Suprapubic skin (tissue), 4 donors: ENCODE results near the gene G6PD. TPM values are rescaled to one million over a fixed set of nuclear protein-coding genes. Genes with fewer than 3 reads are reported as not detected.
A peak's percentile ranks its signal among the peaks of the same experiment; 100 is the strongest.
"Not testable (repeated sequence)": the region's sequence is repeated elsewhere in the genome, so short reads cannot be mapped to it uniquely, and the experiment has no call there.

ENCODE experiments used
- DNase-seq, 2 donors: peaks; one replicate each; pipeline ENCODE4 v3.0.0-alpha.2; 2019; ENCODE audit warnings: low spot score in 2 of 2
- H3K27ac ChIP-seq: fragments of 200-600 bp; sonication (generic); one replicate; pipeline ENCODE4 v1.5.1; 2019
- H3K27me3 ChIP-seq: fragments of 200-600 bp; sonication (generic); one replicate; pipeline ENCODE4 v1.5.1; 2019
- H3K36me3 ChIP-seq: fragments of 200-600 bp; sonication (generic); one replicate; pipeline ENCODE4 v1.5.1; 2019
- H3K4me1 ChIP-seq: fragments of 200-600 bp; sonication (generic); one replicate; pipeline ENCODE4 v1.5.1; 2019
- H3K4me3 ChIP-seq: fragments of 200-600 bp; sonication (generic); one replicate; pipeline ENCODE4 v1.5.1; 2019; ENCODE audit warnings: mild to moderate bottlenecking
- H3K9me3 ChIP-seq: fragments of 200-600 bp; sonication (generic); one replicate; pipeline ENCODE4 v1.5.1; 2019
- CTCF ChIP-seq, 2 donors: fragments of 200-600 bp in 1 of 2; fragments of 450-650 bp in 1 of 2; sonication (generic) in 1 of 2; IDR thresholded peaks; one replicate each; pipeline ENCODE4 v1.5.1; 2016 to 2019; ENCODE audit warnings: antibody characterized with exemption in 2 of 2, mild to moderate bottlenecking in 1 of 2, moderate library complexity in 1 of 2
- EP300 ChIP-seq: sonication (generic); formaldehyde crosslinking; IDR thresholded peaks from one replicate; pipeline ENCODE4 v1.6.1; 2017; ENCODE audit warnings: antibody characterized with exemption
- POLR2A ChIP-seq, 2 donors: fragments of 450-650 bp; IDR thresholded peaks; one replicate each; pipeline ENCODE4 v1.6.1; 2017; ENCODE audit warnings: antibody characterized with exemption in 2 of 2, mild to moderate bottlenecking in 2 of 2, moderate library complexity in 2 of 2
- POLR2AphosphoS5 ChIP-seq, 3 donors: sonication (generic); formaldehyde crosslinking; IDR thresholded peaks; one replicate each; pipeline ENCODE4 v1.6.1; 2017; ENCODE audit warnings: antibody characterized with exemption in 3 of 3
- WGBS: methylation state at CpG from one replicate; pipeline ENCODE4 v1.1.5; 2018; 5-methylcytosine and 5-hydroxymethylcytosine counted together
- total RNA-seq, 4 donors: library from RNA; depleted of rRNA; stranded (reverse); fragments of >200 nt; gene quantifications; one replicate each; pipeline ENCODE4 v1.1.0, GENCODE V29; 2016

The G6PD gene
- 10 to 100 TPM; 22.6 to 60.4 (median 42.0) TPM for total RNA-seq

GRCh38 chrX:154546354-154547244 is at the start of gene G6PD:
TSS of gene G6PD (minus strand) at chrX:154546846. CDS start at chrX:154546155, 691 bp downstream.
- peaks cover 41% of the 10 kb centered on the region for H3K4me1 ChIP-seq
- TF ChIP-seq CTCF (IDR thresholded peaks at IDR 0.05) (peak in 1 of 2 donors; percentile 6), EP300 (no peak)
- no peaks in the 10 kb centered on the region for H3K9me3 ChIP-seq
- H3K27me3 ChIP-seq = no peaks in the 10 kb centered on the region
- DNase-seq = peak in 1 of 2 donors; percentile 91
- peak within 1 kb of the TSS; percentile 92 for H3K27ac ChIP-seq
- no peaks in the 10 kb centered on the region for H3K36me3 ChIP-seq
- WGBS = 43% methylated on average over 18 of the region's 92 CpGs
- peak within 1 kb of the TSS; percentile 67 for H3K4me3 ChIP-seq

GRCh38 chrX:154595559-154596249 is 49.1 kb upstream of the G6PD start:
- TF ChIP-seq POLR2A (IDR thresholded peaks at IDR 0.05) = no peak
- no peak for TF ChIP-seq EP300
- no peak for TF ChIP-seq CTCF (IDR thresholded peaks at IDR 0.05)
- Histone ChIP-seq H3K36me3 (no peaks in the 10 kb centered on the region), H3K9me3 (no peaks in the 10 kb centered on the region), H3K4me1 (no peaks in the 10 kb centered on the region), H3K27ac (no peak overlapping the region), H3K27me3 (no peaks in the 10 kb centered on the region), H3K4me3 (no peak overlapping the region)
- WGBS = 45% methylated on average over 2 of the region's 2 CpGs
- no peak for DNase-seq

DNA sequence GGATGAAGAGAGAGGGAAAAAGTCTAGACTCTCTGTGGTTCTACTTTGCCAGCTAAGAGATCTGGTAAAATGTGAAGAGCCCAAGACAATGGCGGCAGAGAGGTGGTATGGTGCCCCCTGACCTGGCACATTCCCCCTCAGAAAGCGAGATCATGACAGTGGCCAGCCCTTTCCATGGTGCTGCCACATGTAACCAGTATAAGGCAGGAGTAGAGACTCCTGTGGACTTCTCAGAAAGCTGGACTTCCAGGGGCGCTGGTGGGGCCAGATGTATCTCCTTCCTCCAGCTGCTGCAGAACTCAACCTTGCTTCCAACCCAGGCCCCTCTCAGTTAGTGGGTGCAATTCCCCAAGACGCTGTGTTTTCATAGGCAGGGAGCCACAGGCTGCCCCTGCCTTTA is 47.8 kb upstream of the G6PD start:
- no peaks in the 10 kb centered on the region for H3K4me1 ChIP-seq
- 66% methylated on average over 4 of the region's 4 CpGs for WGBS
- DNase-seq = no peak

GRCh38 chrX:154593201-154593600 is 46.6 kb upstream of the G6PD start:
- H3K27me3 ChIP-seq = no peaks in the 10 kb centered on the region
- no peaks in the 10 kb centered on the region for H3K4me1 ChIP-seq
- WGBS = 78% methylated on average over 4 of the region's 5 CpGs
- H3K36me3 ChIP-seq = no peaks in the 10 kb centered on the region
- H3K9me3 ChIP-seq = no peaks in the 10 kb centered on the region
- no peak for TF ChIP-seq CTCF (IDR thresholded peaks at IDR 0.05)
- no peak for TF ChIP-seq POLR2A (IDR thresholded peaks at IDR 0.05)
- TF ChIP-seq POLR2AphosphoS5 (IDR thresholded peaks at IDR 0.05) = no peak
- TF ChIP-seq EP300 = no peak
- no peak for DNase-seq
- H3K4me3 ChIP-seq = no peak overlapping the region
- H3K27ac ChIP-seq = no peak overlapping the region

More for the DNA sequence above, 47.8 kb upstream of the G6PD start:
- no peaks in the 10 kb centered on the region for H3K9me3 ChIP-seq
- no peak overlapping the region for H3K4me3 ChIP-seq
- H3K27ac ChIP-seq = no peak overlapping the region
- TF ChIP-seq EP300 (no peak), CTCF (IDR thresholded peaks at IDR 0.05) (no peak), POLR2A (IDR thresholded peaks at IDR 0.05) (no peak), POLR2AphosphoS5 (IDR thresholded peaks at IDR 0.05) (no peak)
- H3K27me3 ChIP-seq = no peaks in the 10 kb centered on the region
- H3K36me3 ChIP-seq = no peaks in the 10 kb centered on the region

DNA sequence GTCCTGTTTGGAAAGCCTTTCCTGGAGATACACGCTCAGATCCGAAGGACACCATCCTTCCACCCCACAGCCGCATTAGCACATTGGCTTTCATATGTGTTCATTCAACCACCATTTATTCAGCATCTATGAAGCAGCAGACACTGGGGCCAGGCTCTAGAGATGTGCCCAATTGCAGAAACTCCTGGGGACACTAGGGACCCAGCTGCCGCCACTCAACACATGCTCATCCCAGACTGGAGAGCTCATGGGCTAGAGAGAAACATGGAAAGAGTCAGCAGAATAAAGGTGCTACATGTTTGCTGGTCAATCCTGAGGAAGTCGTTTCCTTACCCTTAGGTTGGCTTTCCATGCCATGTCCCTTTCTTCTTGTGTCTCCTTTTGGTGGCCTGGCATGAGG is 45.9 kb upstream of the G6PD start:
- Histone ChIP-seq H3K9me3 (no peaks in the 10 kb centered on the region), H3K27me3 (no peaks in the 10 kb centered on the region), H3K36me3 (no peaks in the 10 kb centered on the region), H3K27ac (no peak overlapping the region), H3K4me3 (no peak overlapping the region), H3K4me1 (no peaks in the 10 kb centered on the region)
- 90% methylated on average over 5 of the region's 5 CpGs for WGBS
- no peak for DNase-seq
- TF ChIP-seq CTCF (IDR thresholded peaks at IDR 0.05) = no peak
- TF ChIP-seq POLR2AphosphoS5 (IDR thresholded peaks at IDR 0.05) = no peak
- TF ChIP-seq EP300 = no peak
- TF ChIP-seq POLR2A (IDR thresholded peaks at IDR 0.05) = no peak

- H3K27me3 ChIP-seq, DNase-seq, H3K4me3 ChIP-seq, H3K9me3 ChIP-seq, H3K4me1 ChIP-seq, H3K36me3 ChIP-seq, H3K27ac ChIP-seq: not testable (repeated sequence)
- WGBS = no CpG with 5 or more reads among the region's 13 CpGs
These were observed 43.8 kb upstream of the G6PD start for GRCh38 chrX:154590415-154590814.

DNA sequence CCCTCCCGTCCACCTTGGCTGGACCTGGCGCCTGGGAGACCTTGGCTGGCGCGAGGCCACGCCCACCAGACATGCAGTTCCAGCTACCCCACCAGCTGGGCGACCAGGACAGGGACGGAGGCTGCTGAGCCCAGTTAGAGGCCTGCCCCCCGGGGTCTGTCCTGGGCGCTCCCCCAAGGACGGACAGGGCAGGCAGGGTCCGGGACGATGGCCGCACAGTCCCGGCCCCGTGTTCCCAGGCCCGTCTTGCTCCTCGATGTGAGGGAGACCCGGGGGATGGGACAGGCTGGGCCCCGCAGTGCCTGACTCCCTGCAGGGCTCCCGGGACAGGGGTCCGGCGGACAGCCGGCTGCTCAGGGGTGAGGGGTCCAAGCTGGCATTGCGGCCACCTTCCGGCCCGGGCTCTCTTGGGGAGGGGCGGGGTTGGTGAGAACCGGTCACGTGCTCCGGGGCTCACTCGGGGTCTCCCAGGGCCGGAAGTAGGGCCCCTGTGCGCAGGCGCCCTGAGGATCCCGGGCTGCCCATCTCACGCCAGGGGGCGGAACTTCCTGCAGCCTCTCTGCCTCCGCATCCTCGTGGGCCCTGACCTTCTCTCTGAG is 38.0 kb upstream of the G6PD start, which contains the start of gene CTAG1A:
TSS of gene CTAG1A (plus strand) at position 549 of the 599 bp plus-strand sequence. CDS start 74 bp downstream, outside the sequence.
- H3K4me3 ChIP-seq, H3K36me3 ChIP-seq, H3K27me3 ChIP-seq, H3K4me1 ChIP-seq, H3K9me3 ChIP-seq, DNase-seq, H3K27ac ChIP-seq: not testable (repeated sequence)
- WGBS = no CpG with 5 or more reads among the region's 39 CpGs
